GM12872 (cell line): Measurements from ENCODE around the gene MS4A4A.

Experiments used
- TF ChIP-seq, protein P1 (sequence below): IDR thresholded peaks from 3 replicates; pipeline ENCODE4 v1.5.1; 2011; ENCODE audit warnings: low read depth, mild to moderate bottlenecking, low read length, moderate library complexity; ENCODE audit not compliant: insufficient read depth

The MS4A4A gene

DNA sequence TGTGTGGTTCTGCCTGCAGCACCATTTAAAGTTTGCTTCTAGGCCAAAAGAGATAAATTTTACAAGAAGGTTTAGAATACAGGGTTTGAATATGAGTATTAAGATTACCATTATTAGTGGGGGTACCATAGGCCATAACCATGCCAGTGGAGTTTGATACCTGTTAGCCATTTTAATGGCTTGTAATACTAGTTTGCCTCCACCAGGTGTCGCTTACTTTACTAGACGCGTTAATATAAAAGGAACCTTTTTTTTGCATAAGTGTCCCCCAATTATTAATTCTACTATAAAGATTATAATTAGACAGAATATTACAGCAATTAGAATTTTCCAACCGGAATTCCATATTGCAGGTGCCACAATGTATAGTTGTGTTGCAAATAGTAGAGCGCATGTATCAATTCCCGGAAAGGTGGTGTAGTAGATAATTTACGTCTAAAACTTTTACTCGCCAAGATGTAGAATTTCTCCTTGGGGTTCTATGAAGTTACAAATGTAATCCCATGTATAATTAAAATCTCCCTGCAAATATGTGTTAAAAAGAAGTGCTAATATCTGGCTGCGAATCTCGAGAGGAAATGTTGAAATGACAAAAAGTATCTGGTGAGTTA, 62.7 kb downstream of the MS4A4A start:
- TF ChIP-seq, protein P1, sequence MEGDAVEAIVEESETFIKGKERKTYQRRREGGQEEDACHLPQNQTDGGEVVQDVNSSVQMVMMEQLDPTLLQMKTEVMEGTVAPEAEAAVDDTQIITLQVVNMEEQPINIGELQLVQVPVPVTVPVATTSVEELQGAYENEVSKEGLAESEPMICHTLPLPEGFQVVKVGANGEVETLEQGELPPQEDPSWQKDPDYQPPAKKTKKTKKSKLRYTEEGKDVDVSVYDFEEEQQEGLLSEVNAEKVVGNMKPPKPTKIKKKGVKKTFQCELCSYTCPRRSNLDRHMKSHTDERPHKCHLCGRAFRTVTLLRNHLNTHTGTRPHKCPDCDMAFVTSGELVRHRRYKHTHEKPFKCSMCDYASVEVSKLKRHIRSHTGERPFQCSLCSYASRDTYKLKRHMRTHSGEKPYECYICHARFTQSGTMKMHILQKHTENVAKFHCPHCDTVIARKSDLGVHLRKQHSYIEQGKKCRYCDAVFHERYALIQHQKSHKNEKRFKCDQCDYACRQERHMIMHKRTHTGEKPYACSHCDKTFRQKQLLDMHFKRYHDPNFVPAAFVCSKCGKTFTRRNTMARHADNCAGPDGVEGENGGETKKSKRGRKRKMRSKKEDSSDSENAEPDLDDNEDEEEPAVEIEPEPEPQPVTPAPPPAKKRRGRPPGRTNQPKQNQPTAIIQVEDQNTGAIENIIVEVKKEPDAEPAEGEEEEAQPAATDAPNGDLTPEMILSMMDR = peak; percentile 58

DNA sequence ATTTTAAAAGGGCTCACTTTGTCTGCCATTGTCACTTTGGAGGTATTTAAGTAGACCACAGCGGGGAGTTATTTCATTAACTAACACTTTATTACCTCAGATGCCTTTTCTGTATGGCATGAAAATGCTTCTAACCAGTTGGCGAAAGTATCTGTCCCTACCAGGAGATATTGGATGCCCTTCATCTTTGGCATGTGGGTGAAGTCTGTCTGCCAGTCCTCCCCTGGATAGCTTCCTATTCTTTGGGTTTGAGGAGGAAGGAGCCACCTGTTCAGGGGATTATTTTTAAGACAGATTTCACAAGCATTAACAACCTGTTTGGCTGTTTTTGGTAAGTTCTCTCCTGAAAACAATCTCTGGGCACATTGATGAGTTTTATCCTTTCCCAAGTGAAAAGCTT, 63.7 kb downstream of the MS4A4A start:
- TF ChIP-seq, protein P1 = no peak

DNA sequence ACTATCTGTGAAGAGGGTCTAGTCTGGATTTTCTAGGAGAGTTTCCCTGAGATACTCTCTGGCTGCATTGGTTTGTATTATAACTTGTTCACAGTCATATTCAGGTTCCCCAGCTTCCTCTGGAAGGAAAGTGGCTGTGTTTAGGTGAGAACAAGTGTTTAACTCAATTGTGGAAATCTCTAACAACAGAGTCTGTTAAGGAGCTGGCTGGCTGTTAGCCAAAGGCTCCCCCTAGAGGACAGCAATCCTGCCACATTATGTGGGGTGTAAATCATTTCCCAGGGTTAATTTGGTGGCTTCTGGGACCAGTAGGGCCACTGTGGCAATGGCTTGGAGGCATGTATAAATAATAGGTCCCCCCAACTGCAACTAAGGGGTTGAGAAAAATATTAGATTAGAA, 65.0 kb downstream of the MS4A4A start:
- TF ChIP-seq, protein P1 = peak; percentile 71

DNA sequence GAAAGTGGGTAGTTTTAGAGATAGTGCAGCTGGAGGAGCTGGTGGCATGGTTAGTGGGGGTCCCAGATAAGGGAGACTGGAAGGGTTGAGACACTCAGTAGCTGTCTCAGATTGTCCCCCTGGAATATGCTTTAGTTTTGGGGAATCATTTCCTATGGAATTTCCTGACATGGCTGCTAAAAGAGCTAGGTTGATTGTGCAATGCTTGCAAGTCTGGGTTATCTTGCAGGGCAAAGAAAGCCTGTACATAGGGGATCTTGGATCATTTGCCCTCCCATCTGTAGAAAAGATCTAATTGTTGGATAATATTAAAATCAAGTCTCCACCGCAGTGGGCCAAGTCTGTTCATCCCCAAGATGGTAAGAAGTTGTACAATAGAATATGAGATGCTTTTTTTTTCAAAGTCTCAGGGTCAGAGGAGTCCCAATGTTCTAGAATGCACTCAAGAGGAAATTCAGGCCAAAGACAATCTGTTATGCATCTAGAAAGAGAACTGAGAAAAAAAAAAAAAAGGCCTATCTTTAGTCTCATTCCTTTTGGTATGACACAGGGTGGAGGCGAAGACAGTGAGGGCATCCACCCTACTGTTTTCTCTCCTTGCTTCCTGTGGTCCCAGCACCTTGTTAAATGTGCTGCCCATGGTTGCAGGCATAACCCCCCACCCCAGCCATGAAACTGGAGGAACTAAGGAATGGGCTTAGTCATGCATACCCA, 66.8 kb downstream of the MS4A4A start:
- TF ChIP-seq, protein P1 = no peak

DNA sequence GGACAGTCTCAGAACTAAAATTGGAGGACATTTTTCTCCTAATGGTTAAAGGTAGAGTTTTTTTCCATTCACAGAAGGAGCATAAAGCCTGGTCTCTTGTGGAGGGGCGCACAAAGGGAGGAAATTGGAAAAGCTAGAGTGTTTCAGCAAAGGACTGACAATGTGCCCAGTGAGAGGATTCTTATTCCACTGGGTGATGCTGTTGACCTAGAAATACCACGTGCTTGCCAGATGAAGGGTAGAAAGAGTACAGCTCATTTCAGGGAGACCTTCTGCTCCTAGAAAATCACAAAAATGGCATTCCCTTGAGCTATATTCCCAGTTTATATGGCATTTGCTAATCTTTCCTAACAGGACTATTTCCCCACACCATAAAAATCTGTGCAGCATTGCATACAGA, 67.7 kb downstream of the MS4A4A start:
- TF ChIP-seq, protein P1 = peak; percentile 44; the same call in 2 of the 3 replicates

DNA sequence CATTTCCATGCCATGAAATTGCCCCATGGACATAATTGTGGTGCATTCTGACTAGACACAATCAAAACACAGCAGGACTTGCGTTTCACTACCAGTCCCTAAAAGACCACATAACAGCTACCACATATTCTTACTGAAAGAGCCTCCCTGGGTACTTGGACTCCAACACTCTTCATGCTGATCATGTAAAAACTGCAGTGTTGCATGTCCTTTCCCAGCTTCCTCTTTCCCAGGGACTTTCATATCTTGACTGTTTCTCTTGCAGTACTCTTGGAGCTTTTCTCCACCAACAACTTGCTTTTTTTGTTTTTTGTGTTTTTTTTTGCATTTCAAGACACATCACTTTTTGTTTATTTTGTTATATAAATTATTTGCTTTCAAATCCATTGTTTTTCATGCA, 69.5 kb downstream of the MS4A4A start:
- TF ChIP-seq, protein P1 = no peak

DNA sequence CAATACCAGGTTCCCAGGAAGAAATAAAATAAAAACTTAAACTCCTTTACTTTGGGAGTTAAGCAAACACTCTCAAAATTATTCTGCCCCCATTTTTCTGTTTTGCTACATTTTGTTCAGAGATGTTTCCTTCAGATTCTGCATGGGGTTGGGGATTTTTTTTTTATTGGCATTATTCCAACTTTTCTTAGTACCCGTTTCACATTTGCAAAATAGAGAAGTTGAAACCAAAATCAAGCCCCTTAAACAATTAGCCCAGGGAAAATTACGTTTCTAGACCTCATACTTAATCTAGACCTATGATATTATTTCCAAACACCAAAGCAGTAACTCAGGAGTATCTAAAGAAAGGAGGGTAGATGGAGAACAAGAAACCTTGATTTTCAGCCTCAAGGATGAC, 77.3 kb downstream of the MS4A4A start:
- TF ChIP-seq, protein P1 = no peak
